WTC11 (cell line): Measurements from ENCODE around the gene MARVELD2. TPM values are rescaled to one million over a fixed set of nuclear protein-coding genes. Genes with fewer than 3 reads are reported as not detected.

Experiments
- ATAC-seq: fragments of 200-7000 bp; cut with Tn5 transposase; 2 replicates; pipeline ENCODE4 v1.10.0; 2021; ENCODE audit warnings: mild to moderate bottlenecking, moderate library complexity
- CTCF ChIA-PET: fragments of 300-600 bp; sonication (Branson Sonifier 250); formaldehyde crosslinking; loops from one replicate; lab custom pipeline; 2021; ENCODE audit warnings: antibody characterized with exemption; lab: Charles Lee
- POLR2A ChIA-PET: fragments of 350-600 bp; sonication (Branson Sonifier 250); formaldehyde crosslinking; loops from one replicate; lab custom pipeline; 2021; ENCODE audit warnings: antibody characterized with exemption; lab: Charles Lee
- DNase-seq: peaks from one replicate; pipeline ENCODE4 v3.0.0; 2021; ENCODE audit warnings: low spot score
- H3K27ac Mint-ChIP-seq: 2 replicates; pipeline ENCODE4 v1.8.0; 2021; ENCODE audit warnings: mixed read lengths
- H3K27me3 Mint-ChIP-seq: 2 replicates; pipeline ENCODE4 v1.8.0; 2021; ENCODE audit warnings: low read depth, mild to moderate bottlenecking, moderate library complexity, mixed read lengths
- H3K36me3 Mint-ChIP-seq: 2 replicates; pipeline ENCODE4 v1.8.0; 2021; ENCODE audit warnings: mixed read lengths
- H3K4me1 Mint-ChIP-seq: 2 replicates; pipeline ENCODE4 v1.8.0; 2022; ENCODE audit warnings: mixed read lengths
- H3K4me3 Mint-ChIP-seq: 2 replicates; pipeline ENCODE4 v1.8.0; 2021; ENCODE audit warnings: mild to moderate bottlenecking, moderate library complexity, mixed read lengths
- H3K9me3 Mint-ChIP-seq: 2 replicates; pipeline ENCODE4 v1.8.0; 2021; ENCODE audit warnings: mixed read lengths
- ATF6 ChIP-seq: sonication (generic); formaldehyde crosslinking; IDR thresholded peaks from 2 replicates; pipeline ENCODE4 v1.8.1; 2023; ENCODE audit warnings: mild to moderate bottlenecking, missing genetic modification reagents
- E2F1 ChIP-seq: sonication (generic); formaldehyde crosslinking; IDR thresholded peaks from 2 replicates; pipeline ENCODE4 v1.8.0; 2022; ENCODE audit warnings: mild to moderate bottlenecking, missing genetic modification reagents
- ELF4 ChIP-seq: sonication (generic); formaldehyde crosslinking; IDR thresholded peaks from 2 replicates; pipeline ENCODE4 v1.8.1; 2022; ENCODE audit warnings: low read depth, mild to moderate bottlenecking, moderate library complexity, missing genetic modification reagents
- EMX1 ChIP-seq: fragments of 250-450 bp; sonication (Bioruptor Pico); IDR thresholded peaks from 2 replicates; pipeline ENCODE4 v1.8.0; 2021; ENCODE audit warnings: mild to moderate bottlenecking
- ERG ChIP-seq: fragments of 250-450 bp; sonication (Bioruptor Pico); IDR thresholded peaks from 2 replicates; pipeline ENCODE4 v1.8.0; 2021; ENCODE audit warnings: mild to moderate bottlenecking
- ESRRA ChIP-seq: sonication (generic); formaldehyde crosslinking; IDR thresholded peaks from 2 replicates; pipeline ENCODE4 v1.8.1; 2022; ENCODE audit warnings: mild to moderate bottlenecking, missing genetic modification reagents, borderline replicate concordance
- MXD4 ChIP-seq: fragments of 250-450 bp; sonication (Bioruptor Pico); IDR thresholded peaks from 2 replicates; pipeline ENCODE4 v1.8.0; 2021; ENCODE audit warnings: mild to moderate bottlenecking, moderate library complexity, borderline replicate concordance
- NR1H2 ChIP-seq: sonication (generic); formaldehyde crosslinking; IDR thresholded peaks from 2 replicates; pipeline ENCODE4 v1.9.0; 2021; ENCODE audit warnings: mild to moderate bottlenecking, moderate library complexity, missing genetic modification reagents
- OVOL2 ChIP-seq: fragments of 250-450 bp; sonication (Bioruptor Pico); IDR thresholded peaks from 2 replicates; pipeline ENCODE4 v1.9.0; 2021; ENCODE audit warnings: mild to moderate bottlenecking, borderline replicate concordance
- RORB ChIP-seq: fragments of 250-450 bp; sonication (Bioruptor Pico); IDR thresholded peaks from 2 replicates; pipeline ENCODE4 v1.9.0; 2021; ENCODE audit warnings: mild to moderate bottlenecking
- ZMAT4 ChIP-seq: fragments of 250-450 bp; sonication (Bioruptor Pico); IDR thresholded peaks from 2 replicates; pipeline ENCODE4 v1.9.0; 2021; ENCODE audit warnings: mild to moderate bottlenecking
- ZNF138 ChIP-seq: sonication (generic); formaldehyde crosslinking; conservative IDR thresholded peaks from 2 replicates; pipeline ENCODE4 v1.8.1; 2022; ENCODE audit warnings: mild to moderate bottlenecking, moderate library complexity, missing genetic modification reagents
- ZNF416 ChIP-seq: fragments of 250-450 bp; sonication (Bioruptor Pico); IDR thresholded peaks from 2 replicates; pipeline ENCODE4 v1.9.0; 2021; ENCODE audit warnings: mild to moderate bottlenecking, inconsistent platforms
- total RNA-seq: library from RNA; stranded (reverse); gene quantifications from 3 replicates; pipeline ENCODE4 v1.2.3, GENCODE V29; 2021
- TF ChIP-seq, protein P1 (sequence below): fragments of 250-450 bp; sonication (Bioruptor Pico); IDR thresholded peaks from 2 replicates; pipeline ENCODE4 v1.9.0; 2021; ENCODE audit warnings: moderate library complexity, mild to moderate bottlenecking, inconsistent platforms, borderline replicate concordance
- TF ChIP-seq, protein P2 (sequence below): fragments of 250-450 bp; sonication (Bioruptor Pico); conservative IDR thresholded peaks from 2 replicates; pipeline ENCODE4 v1.9.0; 2021; ENCODE audit warnings: mild to moderate bottlenecking
- TF ChIP-seq, protein P3 (sequence below): sonication (generic); formaldehyde crosslinking; conservative IDR thresholded peaks from 2 replicates; pipeline ENCODE4 v1.8.1; 2023; ENCODE audit warnings: mild to moderate bottlenecking, low read depth, missing genetic modification reagents, moderate library complexity

Gene MARVELD2
- total RNA-seq, 1 experiment from 2014 or later = 28.6 TPM

GRCh38 chr5:69372394-69372793 is 42.5 kb upstream of the MARVELD2 start:
- H3K4me3 Mint-ChIP-seq = no peak overlapping the region
- no peak for TF ChIP-seq MXD4 (CRISPR knock-in tag)
- TF ChIP-seq ZNF138 = no peak
- no peak for TF ChIP-seq OVOL2 (CRISPR knock-in tag)
- TF ChIP-seq, protein P1, sequence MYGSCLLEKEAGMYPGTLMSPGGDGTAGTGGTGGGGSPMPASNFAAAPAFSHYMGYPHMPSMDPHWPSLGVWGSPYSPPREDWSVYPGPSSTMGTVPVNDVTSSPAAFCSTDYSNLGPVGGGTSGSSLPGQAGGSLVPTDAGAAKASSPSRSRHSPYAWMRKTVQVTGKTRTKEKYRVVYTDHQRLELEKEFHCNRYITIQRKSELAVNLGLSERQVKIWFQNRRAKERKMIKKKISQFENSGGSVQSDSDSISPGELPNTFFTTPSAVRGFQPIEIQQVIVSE (CRISPR knock-in tag) = no peak
- no peak for TF ChIP-seq E2F1 (CRISPR knock-in tag)
- no peak for TF ChIP-seq ELF4
- TF ChIP-seq ZMAT4 (CRISPR knock-in tag) = no peak
- no peak for TF ChIP-seq ESRRA (CRISPR knock-in tag)
- ChIA-PET CTCF (interaction anchor here (1.6 kb wide), 1 partner anchor 38 kb away, joined by 6 read pairs; no protein-coding TSS in a partner anchor), POLR2A (no interaction called here)
- H3K9me3 Mint-ChIP-seq = no peaks in the 10 kb centered on the region
- no peaks in the 10 kb centered on the region for H3K27me3 Mint-ChIP-seq
- H3K36me3 Mint-ChIP-seq = peaks cover 13% of the 10 kb centered on the region
- peaks cover 11% of the 10 kb centered on the region for H3K4me1 Mint-ChIP-seq
- DNase-seq (no peak), ATAC-seq (no peak)
- no peak overlapping the region for H3K27ac Mint-ChIP-seq

- no peak for ATAC-seq
- no peaks in the 10 kb centered on the region for H3K27me3 Mint-ChIP-seq
- H3K4me3 Mint-ChIP-seq = no peak overlapping the region
- POLR2A ChIA-PET = no interaction called here
- peaks cover 13% of the 10 kb centered on the region for H3K36me3 Mint-ChIP-seq
- CTCF ChIA-PET = no interaction called here
- no peak for DNase-seq
- 0 out of 2 replicates have a peak, but pooled peaks cover 4% of the 10 kb centered on the region for H3K4me1 Mint-ChIP-seq
- no peak for TF ChIP-seq EMX1 (CRISPR knock-in tag)
- TF ChIP-seq, protein P1 (CRISPR knock-in tag) = no peak
- TF ChIP-seq RORB (CRISPR knock-in tag) = no peak
- no peak for TF ChIP-seq ERG
- no peaks in the 10 kb centered on the region for H3K9me3 Mint-ChIP-seq
- H3K27ac Mint-ChIP-seq = no peak overlapping the region
Measured at GRCh38 chr5:69374911-69375446, 39.9 kb upstream of the MARVELD2 start.

GRCh38 chr5:69378376-69378775 is 36.5 kb upstream of the MARVELD2 start:
- Mint-ChIP-seq H3K4me3 (no peak overlapping the region), H3K4me1 (no peaks in the 10 kb centered on the region), H3K27me3 (no peaks in the 10 kb centered on the region), H3K9me3 (no peaks in the 10 kb centered on the region), H3K36me3 (peaks cover 21% of the 10 kb centered on the region), H3K27ac (no peak overlapping the region)
- CTCF ChIA-PET = no interaction called here
- ATAC-seq = no peak
- TF ChIP-seq ELF4 = no peak
- TF ChIP-seq ZNF138 = no peak
- no peak for DNase-seq
- POLR2A ChIA-PET = no interaction called here

DNA sequence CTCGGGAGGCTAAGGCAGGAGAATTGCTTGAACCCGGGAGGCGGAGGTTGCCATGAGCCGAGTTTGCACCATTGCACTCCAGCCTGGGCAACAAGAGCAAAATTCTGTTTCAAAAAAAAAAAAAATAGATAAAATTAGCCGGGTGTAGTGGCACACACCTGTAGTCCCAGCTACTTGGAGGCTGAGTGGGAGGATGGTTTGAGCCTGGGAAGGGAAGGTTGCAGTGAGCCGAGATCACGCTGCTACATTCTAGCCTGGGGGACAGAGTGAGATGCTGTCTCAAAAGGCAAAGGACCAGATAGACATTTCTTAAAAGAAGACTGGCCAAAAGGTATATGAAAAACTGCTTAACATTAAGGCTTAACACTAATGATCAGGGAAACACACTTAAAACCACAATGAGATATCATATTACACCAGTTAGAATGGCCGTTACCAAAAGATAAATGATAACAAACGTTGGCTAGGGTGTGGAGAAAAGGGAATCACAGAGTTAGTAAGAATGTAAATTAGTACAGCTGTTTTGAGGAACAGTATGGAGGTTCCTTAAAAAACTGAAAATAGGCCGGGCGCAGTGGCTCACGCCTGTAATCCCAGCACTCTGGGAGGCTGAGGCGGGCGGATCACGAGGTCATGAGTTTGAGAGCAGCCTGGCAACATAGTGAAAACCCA is 10.1 kb upstream of the MARVELD2 start:
- H3K9me3 Mint-ChIP-seq = peaks cover 6% of the 10 kb centered on the region
- ChIA-PET POLR2A (no interaction called here), CTCF (no interaction called here)
- no peak for DNase-seq
- peaks cover 32% of the 10 kb centered on the region for H3K36me3 Mint-ChIP-seq
- no peak for ATAC-seq
- H3K27ac Mint-ChIP-seq = no peak overlapping the region
- H3K4me3 Mint-ChIP-seq = no peak overlapping the region
- H3K4me1 Mint-ChIP-seq = no peaks in the 10 kb centered on the region
- H3K27me3 Mint-ChIP-seq = no peaks in the 10 kb centered on the region
- TF ChIP-seq ZNF416 (no peak), NR1H2 (no peak), ATF6 (CRISPR knock-in tag) (no peak)
- TF ChIP-seq, protein P2, sequence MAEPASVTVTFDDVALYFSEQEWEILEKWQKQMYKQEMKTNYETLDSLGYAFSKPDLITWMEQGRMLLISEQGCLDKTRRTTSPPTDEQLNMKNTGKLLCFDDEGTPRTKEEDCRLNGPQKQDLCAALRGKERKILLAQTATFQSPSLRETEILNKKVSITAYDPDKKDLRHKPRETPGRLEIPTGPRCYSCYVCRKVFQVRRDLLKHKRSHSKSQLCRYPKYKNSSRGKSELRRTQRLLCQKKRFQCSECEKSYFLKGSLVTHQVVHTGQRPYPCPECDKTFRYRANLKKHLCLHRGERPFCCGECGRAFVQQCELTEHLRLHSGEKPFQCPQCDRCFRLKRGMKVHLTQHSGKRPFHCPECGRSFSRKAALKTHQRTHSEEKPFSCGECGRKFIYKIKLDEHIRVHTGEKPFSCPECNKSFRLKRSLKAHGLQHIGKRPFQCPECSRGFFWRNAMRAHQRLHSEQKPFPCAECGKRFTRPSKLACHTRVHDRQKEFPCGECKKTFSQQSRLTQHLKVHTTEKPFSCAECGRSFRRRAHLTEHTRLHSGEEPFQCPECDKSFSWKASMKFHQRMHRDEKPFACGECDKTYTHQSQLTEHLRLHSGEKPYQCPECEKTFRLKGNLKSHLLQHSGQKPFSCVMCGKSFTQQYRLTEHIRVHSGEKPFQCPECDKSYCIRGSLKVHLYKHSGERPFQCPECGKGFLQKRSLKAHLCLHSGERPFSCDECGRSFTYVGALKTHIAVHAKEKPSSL (CRISPR knock-in tag) = no peak
- TF ChIP-seq, protein P3, sequence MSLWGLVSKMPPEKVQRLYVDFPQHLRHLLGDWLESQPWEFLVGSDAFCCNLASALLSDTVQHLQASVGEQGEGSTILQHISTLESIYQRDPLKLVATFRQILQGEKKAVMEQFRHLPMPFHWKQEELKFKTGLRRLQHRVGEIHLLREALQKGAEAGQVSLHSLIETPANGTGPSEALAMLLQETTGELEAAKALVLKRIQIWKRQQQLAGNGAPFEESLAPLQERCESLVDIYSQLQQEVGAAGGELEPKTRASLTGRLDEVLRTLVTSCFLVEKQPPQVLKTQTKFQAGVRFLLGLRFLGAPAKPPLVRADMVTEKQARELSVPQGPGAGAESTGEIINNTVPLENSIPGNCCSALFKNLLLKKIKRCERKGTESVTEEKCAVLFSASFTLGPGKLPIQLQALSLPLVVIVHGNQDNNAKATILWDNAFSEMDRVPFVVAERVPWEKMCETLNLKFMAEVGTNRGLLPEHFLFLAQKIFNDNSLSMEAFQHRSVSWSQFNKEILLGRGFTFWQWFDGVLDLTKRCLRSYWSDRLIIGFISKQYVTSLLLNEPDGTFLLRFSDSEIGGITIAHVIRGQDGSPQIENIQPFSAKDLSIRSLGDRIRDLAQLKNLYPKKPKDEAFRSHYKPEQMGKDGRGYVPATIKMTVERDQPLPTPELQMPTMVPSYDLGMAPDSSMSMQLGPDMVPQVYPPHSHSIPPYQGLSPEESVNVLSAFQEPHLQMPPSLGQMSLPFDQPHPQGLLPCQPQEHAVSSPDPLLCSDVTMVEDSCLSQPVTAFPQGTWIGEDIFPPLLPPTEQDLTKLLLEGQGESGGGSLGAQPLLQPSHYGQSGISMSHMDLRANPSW (CRISPR knock-in tag) = no peak
